Jurkat, Clone E6-1 (cell line): ENCODE results near the gene NHP2.
A peak's percentile ranks its signal among the peaks of the same experiment; 100 is the strongest.
"Not testable (repeated sequence)": the region's sequence is repeated elsewhere in the genome, so short reads cannot be mapped to it uniquely, and the experiment has no call there.

ENCODE experiments used
- DNase-seq: peaks from one replicate; pipeline ENCODE4 v3.0.0-alpha.2; 2011; ENCODE audit warnings: low read depth, low spot score
- H3K4me3 ChIP-seq: 2 replicates; pipeline ENCODE4 v1.5.1; 2011; ENCODE audit warnings: mild to moderate bottlenecking, low read length, control low read depth, moderate library complexity

Gene NHP2

GRCh38 chr5:178142642-178143041 lies 11.0 kb downstream of the NHP2 start:
- no peak for DNase-seq
- no peak overlapping the region for H3K4me3 ChIP-seq

DNA sequence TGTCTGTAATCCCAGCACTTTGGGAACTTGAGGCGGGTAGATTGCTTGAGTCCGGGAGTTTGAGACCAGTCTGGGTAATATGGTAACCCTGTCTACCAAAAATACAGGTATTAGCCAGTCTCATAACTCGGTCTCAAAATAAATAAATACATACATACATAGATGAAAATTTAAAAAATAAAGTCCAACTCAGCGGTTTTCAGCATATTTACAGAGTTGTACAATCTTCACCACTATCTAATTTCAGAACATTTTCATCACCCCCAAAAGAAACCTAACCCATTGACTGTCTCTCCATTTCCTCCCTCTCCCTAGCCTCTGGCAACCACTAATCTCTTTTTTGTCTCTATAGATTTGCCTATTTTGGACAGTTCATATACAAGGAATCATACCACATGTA lies 12.1 kb downstream of the NHP2 start:
- no peak overlapping the region for H3K4me3 ChIP-seq
- DNase-seq = no peak

GRCh38 chr5:178137991-178138390 lies 15.7 kb downstream of the NHP2 start:
- no peak overlapping the region for H3K4me3 ChIP-seq
- DNase-seq = no peak

- DNase-seq = no peak
Measured at GRCh38 chr5:178136990-178137389, 16.7 kb downstream of the NHP2 start.

DNA sequence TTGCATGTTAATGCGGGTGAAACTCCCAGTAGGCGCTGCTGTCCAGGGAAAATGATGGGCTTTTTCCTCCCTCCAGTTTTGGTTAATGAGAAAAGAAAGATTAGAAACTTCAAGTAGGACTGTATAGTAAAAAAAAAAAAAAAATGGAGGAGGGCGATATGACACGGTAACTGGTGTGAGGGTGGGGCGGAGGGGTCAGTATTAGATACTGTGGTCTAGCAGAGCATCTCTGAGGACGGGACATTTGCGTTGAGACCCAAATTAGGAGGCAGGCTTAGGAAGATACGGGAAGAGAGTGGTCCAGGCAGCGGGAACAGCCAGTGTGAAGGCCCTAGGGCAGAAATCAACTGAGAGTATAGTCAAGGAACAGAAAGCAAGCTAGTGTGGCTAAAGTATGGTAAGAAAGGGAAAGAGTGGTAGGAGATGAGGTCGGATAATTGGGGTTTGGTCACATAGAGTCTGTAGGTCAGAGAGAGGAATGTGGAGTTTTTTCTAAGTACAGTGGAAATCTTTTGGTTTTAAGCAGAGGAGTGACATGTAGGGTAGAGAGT lies 22.2 kb downstream of the NHP2 start:
- peak overlapping the region; percentile 76 for H3K4me3 ChIP-seq
- no peak for DNase-seq

More at GRCh38 chr5:178136990-178137389, 16.7 kb downstream of the NHP2 start:
- no peak overlapping the region for H3K4me3 ChIP-seq

DNA sequence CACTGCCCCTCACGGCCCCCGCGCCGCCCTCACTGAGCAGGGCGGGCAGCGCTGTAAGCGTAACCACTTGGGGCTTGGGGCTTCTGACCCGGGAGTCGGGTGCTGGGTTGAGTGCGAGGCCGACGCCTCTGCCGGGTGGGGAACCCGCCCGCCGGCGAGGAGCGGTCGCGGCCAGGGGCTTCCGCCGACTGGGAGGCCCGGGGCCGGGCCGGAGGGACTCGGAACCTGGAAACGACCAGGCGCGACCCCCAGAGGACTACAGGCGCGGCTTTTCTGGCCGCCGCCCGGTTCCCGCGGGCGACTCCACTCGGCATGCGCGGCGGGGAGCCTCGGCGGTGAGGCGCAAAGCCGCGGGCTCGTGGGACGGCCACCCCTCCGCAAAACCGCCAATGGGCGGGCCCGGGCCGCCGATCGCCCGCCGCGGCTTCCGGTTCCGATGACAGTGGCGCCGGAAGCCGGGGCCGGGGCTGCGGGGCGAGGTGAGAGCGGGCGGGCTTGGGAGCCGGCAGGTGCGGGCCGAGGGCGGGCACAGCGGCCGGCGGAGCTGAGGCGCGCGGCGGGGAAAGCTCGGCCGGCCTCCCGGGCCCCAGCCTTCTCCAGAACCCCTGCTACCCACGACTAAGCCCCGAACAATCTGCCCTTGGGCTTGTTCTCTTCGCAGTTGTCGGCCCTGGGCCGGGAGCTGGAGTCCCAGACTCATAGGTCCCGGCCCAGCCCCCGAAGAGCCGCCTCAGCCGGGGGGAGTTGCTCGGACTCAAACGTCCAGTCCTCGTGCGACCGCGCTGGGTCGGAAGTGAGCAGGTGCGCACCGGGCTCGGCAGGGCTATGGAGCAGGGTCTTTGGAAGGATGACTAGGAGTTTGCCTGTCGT lies 22.9 kb downstream of the NHP2 start, which contains the start of gene RMND5B:
TSS of gene RMND5B (plus strand) at position 439 of the 870 bp plus-strand sequence. CDS start 7,106 bp downstream, outside the sequence.
- peak within 1 kb of the TSS; percentile 76 for H3K4me3 ChIP-seq
- DNase-seq = peak; percentile 47

- peak overlapping the region; percentile 76 for H3K4me3 ChIP-seq
- DNase-seq = not testable (repeated sequence)
Measured at GRCh38 chr5:178130234-178130575, 23.5 kb downstream of the NHP2 start.

GRCh38 chr5:178129296-178129695 lies 24.4 kb downstream of the NHP2 start:
- no peak for DNase-seq
- no peak overlapping the region for H3K4me3 ChIP-seq

DNA sequence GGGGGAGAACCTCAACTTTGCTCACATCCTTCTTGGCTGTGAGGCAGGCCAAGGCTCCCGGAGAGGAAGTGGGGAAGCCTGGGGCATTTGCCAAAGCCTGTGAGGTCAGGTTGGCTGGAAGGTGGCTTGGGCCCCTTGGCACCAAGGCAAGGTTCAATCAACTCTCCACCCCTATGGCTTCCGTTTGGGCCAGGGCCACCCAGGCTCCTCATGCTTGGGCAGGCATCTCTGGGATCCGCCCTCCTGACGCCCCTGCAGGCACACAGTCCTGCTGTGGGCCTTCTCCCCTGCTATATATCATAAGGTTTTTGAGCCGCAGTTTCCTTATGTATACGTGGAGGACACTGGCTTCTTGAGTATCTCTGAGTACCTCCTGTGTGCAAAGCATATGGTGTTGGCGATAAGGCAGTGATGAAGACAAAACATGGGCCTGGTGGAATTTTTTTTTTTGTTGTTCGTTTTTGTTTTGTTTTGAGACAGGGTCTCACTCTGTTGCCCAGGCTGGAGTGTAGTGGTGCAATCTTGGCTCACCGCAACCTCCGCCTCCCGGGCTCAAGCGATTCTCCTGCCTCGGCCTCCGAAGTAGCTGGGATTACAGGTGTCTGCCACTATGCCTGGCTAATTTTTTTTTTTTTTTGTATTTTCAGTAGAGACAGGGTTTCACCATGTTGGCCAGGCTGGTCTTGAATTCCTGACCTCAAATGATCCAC lies 26.2 kb downstream of the NHP2 start:
- DNase-seq, H3K4me3 ChIP-seq: not testable (repeated sequence)

DNA sequence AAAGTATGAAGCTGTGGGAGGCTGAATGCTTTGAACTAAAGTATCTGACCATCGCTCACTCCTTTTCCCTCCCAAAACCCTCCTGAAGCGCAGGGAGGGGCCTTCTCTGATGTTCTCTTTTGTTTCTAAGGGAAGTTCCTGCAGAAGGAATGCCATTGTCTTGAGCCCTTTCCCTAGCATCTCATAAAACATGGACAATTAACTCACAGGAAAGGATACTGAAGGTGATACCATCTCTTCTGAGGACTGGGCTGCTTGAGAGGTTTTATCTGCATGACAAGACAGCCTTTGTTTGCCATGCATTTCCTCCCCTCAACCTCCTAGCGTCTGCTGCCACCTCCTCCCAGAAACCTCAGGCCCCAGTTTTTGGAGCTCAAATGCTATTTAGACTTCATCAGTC lies 27.1 kb downstream of the NHP2 start:
- DNase-seq = no peak
- H3K4me3 ChIP-seq = no peak overlapping the region

DNA sequence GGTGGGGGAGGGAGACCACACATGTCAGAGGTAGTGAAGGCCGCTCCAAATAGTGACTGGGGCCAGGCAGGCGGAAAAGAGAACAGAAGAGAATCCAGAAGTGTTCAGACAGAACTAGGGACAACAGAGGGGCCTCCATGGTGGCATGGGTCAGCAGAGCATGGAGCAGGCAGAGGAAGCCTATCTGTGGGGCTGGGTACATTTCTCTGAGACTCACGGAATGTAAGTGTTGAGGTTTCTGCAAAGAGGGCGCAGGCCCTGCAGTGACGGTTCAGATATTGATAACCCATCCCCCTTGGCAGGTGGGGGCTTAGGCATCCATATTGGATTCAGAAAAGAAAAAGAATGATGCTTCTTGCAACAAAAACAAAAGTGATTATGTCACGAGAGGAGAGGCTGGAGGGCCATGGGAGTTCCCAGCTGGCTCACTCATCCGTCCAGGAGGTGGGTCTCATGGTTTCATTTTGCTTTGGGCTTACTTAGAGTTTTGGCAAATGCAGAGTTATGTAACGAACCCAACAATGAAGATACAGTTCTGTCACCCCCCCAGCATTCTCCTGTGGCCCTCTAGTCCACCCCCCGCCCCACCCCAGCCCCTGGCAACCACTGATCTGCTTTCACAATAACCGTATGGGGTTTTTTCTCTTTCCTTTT lies 28.3 kb downstream of the NHP2 start:
- no peak overlapping the region for H3K4me3 ChIP-seq
- no peak for DNase-seq

GRCh38 chr5:178123966-178124925 lies 29.4 kb downstream of the NHP2 start:
- no peak for DNase-seq
- H3K4me3 ChIP-seq = no peak overlapping the region

GRCh38 chr5:178123094-178123965 lies 30.4 kb downstream of the NHP2 start:
- no peak overlapping the region for H3K4me3 ChIP-seq
- no peak for DNase-seq

- DNase-seq = no peak
- no peak overlapping the region for H3K4me3 ChIP-seq
Measured at GRCh38 chr5:178122346-178122745, 31.3 kb downstream of the NHP2 start.

- DNase-seq = no peak
- peak overlapping the region; percentile 31 for H3K4me3 ChIP-seq
Measured at GRCh38 chr5:178121391-178122276, 32.1 kb downstream of the NHP2 start.

- peak overlapping the region; percentile 31 for H3K4me3 ChIP-seq
- peak; percentile 94 for DNase-seq
Measured at GRCh38 chr5:178120607-178121357, 32.9 kb downstream of the NHP2 start.
